ENCODE measurements around the gene BRINP3.
"Not testable (repeated sequence)": the region's sequence is repeated elsewhere in the genome, so short reads cannot be mapped to it uniquely, and the experiment has no call there.

Gene BRINP3

DNA sequence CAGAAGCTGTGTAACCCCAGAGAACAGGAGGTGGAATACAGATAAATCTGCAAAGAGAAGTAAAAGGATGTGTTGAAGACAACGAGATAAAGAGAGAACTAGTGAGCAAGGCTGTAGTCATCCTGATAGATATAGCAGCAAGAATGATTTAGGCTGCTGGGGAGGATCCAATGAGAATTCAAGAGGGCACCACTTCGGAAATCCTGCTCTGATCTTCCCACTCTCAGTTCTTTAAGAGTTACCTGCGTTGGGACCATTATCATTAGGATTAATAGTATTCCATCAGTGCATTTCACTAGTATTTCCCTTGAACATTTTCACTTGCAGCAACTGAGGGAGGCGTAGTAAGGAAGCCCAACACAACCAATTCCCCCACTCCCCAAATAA is at the start of gene BRINP3:
Gene BRINP3, minus strand, starts transcription at position 103 of the 387 bp plus-strand sequence.
- no peak for DNase-seq (ENCODE audit: low read depth)

DNA sequence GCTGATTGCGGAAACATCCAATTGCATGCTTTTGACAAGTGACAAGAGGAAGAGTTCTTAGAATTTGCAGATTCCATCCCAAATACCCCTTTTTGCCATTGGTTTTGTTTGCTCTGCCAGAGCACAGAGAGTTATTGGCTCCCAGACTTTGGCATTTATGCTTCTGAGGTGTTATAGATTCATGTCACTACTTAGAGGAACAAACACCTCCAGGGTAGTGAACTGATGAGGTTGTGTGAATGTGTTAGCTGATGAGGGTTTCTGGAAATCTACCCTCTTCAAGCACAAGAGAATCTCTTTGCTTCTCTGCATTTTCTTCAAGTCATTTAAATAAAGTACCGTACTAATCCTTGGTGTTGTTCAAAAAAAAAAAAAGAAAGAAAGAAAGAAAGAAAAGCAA is 33.9 kb upstream of the BRINP3 start:
- no peak for DNase-seq (ENCODE audit: low read depth)

DNA sequence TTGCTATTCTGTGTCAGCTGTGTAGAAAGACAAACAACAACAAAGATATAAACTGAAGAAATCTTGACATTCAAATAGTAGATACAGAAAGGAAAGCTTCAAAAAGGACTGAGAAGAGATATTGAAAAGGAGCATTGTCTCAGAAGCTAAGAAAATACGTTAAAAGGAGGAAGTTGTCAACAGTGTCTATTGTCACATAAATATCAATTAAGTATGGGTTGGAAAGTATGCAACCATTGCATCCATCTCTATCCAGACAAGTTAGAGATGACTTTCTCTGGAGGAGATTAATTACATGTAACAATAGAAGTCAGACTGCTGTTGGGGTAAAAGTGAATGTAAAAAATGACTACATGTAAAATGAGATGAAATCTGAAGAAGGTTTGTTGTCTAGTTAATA is 29.7 kb upstream of the BRINP3 start:
- DNase-seq (ENCODE audit: low read depth): no peak

DNA sequence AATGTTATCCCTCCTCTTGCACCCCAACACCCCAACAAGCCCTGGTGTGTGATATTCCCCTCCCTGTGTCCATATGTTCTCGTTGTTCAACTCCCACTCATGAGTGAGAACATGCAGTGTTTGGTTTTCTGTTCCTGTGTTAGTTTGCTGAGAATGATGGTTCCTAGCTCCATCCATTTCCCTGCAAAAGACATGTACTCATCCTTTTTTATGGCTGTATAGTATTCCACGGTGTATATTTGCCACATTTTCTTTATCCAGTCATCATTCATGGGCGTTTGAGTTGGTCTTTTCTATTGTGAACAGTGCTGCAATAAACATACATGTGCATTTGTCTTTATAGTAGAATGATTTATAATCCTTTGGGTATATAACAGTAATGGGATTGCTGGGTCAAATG is 26.9 kb upstream of the BRINP3 start:
- DNase-seq (ENCODE audit: low read depth): not testable (repeated sequence)

DNA sequence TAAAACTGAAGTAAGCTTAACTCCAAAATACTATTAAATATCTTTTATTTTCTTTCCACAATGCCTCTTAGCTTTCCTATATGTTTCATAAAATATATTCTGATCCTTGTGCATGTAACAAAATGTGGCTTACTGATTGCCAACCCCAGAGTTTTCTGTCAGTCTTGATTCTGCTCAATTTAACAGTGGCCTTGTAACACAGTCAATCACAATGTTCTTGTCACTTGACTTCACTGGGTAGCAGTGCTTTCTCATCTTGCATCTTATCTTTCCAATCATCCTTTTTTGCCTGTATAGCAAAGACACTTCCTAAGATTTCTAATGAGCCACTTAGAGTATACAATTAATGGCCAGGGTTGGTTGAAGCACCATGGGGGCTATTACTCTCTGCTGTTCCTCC is 19.9 kb upstream of the BRINP3 start:
- DNase-seq (ENCODE audit: low read depth): no peak

DNA sequence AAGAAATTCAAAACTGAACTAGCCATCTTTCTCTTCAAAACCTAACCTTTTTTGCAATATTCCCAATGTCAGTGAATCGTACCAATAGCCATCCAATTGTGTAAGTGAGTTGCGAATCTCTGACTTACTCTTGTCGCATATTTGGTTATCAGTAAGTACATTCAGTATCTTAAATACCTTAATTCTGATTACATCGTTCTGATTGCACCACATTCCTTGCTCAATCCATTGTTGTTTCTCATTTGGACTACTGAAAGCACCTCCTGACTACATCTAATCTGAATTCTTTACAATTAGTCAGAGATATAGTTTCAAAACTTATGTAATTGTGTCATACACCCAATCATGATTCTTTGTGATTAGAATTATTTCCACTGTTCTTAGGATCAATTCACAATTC is 16.8 kb upstream of the BRINP3 start:
- no peak for DNase-seq (ENCODE audit: low read depth)

DNA sequence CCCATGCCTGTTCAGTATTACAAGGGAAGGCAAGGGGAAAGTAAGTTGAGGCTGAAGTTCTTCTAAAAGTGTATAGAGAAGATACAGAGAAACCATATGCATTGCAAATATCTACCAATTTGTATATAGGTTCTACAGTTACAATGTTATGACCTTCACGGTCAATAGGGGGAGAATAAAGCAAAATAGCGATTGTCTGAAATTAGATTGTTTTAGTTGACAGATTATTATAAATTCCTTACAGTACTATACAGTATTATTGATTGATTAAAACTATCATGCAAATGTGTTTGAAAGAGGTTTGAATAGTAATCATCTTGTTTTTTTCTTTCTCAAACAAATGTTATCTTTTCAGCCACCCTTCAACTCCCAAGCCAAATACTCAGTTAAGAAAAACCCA is 13.7 kb upstream of the BRINP3 start:
- no peak for DNase-seq (ENCODE audit: low read depth)

DNA sequence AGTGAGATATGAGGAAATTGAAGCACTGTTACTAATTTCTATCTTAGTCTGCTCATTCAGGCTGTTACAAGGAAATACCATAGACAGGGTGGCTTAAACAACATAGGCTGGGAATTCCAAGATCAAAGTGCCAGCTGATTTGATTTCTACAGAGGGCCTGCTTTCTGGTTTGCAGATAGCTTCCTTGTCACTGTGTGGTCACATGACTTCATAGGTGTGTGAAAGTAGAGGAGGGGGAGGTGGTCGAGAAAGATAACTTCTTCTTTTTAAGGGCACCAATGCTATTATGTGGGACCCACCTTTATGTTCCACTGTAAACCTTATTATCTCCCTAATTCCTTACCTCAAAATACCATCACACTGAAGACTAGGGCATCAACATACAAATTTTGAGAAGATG is 6.4 kb upstream of the BRINP3 start:
- DNase-seq (ENCODE audit: low read depth): no peak

DNA sequence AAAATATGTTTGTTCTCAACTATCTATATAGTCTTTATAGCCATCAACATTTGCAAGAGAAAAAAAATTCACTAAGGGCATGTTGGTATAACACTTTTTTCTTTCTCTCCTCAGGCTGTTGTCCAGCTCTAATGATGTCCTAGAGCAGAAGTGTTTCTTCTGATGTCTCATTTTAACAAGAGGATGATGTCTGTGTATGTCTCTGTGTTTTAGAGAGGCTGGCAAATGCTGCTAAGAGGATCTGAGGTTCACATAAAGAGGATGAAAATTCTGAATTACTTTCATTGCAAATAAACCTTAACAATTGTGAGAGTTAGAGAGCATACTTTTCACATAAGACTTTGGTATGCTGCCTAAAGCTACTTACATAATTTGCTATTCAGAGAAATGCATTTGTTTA is 2.6 kb upstream of the BRINP3 start:
- DNase-seq (ENCODE audit: low read depth): no peak

DNA sequence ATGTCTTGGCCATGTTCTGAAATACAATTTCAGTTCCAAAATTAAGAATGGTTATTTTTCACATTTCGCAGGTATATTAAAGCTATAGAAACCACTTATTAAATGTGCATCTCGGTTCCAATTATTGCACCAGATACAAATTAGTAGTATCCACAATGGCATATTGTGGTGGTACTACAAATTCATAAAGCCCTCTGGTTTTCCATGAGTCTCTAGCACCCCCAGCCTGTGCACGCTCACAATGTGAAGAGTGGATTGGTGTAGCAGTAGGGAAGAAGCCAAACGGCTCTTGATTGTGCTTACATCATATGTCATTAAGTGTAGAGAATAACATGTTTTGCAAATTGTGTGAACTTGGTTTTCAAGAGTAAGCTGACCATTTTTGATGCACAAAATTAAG is 1.9 kb upstream of the BRINP3 start:
- DNase-seq (ENCODE audit: low read depth): no peak

DNA sequence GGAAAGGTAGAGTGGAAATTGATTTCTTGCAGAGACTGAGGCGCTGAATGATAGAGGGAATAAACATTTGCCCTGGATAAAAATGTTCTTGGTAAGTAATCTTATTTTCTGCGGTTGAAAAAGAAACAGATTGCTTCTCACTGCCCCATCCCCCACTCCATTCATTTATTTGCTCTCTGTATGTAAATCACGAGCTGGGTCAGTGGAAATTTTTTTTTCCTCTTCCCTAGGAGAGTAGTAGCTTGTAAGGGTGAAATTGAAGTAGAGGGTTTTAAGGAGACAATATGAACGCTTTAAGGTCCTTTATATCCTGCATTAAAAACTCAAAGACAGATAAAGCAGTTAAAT is 1.4 kb upstream of the BRINP3 start:
- no peak for DNase-seq (ENCODE audit: low read depth)

DNA sequence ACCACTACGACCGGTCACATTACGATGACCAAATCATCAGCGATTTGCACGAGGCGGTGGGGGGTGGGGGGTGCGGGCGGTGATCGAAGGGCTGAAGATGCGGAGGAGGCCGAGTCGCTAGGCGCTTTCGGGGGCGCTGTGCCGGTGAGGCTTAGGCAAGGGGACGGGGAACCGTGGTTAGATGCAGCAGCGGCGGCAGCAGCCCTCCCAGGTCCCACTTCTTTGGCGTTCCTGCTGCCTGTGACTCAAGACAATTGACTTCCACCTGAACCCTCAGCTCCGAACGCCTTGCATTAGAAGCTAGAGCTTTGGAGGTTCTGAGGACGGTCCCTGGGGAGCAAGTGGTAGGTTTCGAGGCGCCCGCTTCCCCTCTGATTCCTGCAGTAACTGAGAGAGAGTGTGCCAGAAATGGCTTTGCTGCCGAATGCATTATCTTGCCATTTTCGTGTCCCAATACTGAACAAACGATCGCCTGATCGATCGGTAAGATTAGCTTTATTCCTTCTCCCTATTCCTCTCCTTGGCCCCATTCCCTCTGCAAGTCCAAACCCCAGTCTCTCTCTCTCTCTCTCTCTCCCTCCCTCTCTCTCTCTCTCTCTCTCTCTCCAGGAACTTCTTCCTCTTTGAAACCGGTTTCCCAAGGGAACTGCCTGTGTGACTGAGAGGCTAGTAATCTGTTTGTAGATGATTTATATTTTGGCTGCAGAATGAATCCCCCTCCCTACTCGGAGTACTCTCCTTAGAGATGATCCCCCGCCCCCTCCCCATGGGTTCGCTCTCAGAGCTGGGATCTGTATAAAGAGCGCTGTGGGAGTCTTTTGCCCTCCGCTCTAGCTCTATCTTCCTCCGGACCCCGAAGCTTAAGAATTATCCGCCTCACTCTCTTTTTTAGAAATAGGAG is 735 bp upstream of the BRINP3 start:
- no peak for DNase-seq (ENCODE audit: low read depth)

DNA sequence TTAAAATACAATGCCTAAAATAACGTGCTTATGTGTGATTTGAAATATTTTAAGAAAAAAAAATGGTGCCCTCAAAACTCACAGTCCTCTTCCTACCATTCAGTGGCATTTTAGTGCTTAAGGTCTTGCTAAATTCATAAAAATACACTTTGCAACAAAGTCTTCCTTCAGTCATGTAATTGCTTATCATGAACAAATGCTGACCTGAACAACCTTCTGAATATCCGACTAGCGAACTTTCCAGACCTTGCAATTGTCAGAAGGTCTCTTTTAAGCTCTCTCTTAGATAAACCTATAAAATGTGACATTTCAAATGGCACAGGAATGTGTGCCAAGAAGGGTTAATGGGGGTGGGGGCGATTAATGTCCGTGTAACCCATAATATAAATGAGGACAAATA is 858 bp downstream of the BRINP3 start:
- DNase-seq (ENCODE audit: low read depth): no peak

DNA sequence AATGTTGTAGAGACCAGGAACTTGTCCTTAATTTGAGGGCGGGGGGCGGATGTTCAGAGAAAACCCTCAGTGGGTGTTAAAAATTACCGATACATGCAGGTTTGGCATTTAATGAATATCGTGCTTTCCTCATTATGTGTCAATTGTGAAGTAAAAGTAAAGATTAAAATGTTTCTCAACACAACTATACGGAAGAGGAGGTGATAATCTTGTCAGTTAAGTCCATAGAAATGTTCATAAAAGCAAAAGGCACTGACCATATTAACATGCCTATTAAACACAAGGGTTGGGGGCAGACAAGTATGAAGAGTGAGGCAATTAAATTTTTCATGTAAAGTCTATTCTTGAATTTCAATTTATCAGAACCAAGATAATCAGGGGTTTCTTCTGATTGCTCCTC is 1.3 kb downstream of the BRINP3 start:
- no peak for DNase-seq (ENCODE audit: low read depth)

DNA sequence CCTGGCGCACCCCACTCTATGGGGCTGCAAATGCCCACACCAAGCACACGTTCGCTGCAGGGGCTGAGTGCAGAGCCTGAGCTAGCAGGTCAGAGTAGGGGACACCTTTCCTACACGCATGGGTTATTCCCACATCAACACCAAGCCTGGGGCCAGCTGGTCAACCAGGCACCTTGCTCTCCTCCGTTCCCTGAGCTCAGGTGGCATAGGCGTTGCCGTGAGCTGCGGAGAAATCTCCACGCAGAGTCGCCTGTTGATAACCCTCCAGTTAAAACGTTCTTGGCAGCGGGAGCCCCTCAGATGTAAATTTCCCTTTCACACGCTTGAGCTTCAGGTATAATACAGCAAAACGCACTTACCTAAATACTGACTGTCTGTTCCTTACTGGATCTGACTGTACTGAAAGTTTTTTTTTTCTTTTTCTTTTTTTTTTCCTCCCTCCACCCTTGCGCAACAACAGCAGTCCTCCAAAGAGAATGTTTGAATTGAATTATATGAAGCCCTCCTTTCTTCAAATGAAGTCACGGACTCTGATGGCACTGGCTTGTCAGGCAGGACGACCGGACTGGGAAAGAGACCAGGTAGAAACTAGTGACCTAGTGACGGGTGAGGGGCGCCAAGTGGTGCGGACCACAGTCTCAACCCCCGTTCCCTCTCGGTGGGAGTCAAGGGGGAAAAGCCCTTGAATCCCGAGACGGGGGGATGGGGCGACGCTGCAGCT is 2.1 kb downstream of the BRINP3 start:
- DNase-seq (ENCODE audit: low read depth): no peak

DNA sequence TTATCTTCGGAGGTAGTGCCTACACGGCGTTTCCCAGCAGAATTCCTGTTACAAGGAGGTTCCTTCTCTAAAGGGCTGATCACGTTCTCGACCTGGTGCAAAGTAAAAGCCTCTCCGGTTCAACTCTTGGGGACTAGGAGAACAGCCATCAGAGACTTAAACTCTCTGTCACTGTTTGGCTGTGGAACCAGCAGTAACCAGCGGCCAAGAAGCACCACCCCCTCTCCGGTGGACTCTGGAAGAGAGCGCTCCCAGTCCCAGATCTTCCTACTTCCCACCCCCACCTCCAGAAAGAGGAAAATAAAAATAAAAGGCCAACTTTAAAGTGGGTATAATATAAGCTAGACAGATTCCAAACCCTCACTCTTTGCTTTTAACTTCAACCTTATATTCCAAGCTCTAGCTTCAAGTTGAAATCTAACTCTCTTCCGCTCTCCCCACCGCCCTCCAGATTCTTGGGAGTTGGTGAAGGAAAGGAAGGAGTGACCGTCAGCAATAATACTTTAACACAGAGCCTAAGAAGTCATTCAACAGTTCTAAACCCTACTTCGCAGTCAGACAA is 2.9 kb downstream of the BRINP3 start:
- DNase-seq (ENCODE audit: low read depth): no peak

DNA sequence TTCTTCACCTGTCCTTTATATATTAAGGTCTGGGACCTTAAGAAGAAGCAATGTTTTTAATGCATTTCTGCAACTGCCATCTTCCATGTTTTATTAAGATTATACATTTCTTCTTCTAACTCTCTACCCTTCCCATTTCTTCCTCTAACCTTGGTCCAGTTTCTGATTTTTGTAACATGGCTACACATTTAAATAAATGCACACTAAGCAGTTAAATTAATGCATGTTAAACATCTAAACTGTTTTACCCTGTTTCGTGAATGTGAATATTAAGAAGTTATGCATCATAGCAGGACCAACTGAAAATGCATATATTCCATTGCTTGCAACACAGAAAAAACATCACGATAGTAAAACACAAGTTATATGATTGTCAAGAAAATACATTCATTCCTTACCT is 3.7 kb downstream of the BRINP3 start:
- DNase-seq (ENCODE audit: low read depth): no peak

DNA sequence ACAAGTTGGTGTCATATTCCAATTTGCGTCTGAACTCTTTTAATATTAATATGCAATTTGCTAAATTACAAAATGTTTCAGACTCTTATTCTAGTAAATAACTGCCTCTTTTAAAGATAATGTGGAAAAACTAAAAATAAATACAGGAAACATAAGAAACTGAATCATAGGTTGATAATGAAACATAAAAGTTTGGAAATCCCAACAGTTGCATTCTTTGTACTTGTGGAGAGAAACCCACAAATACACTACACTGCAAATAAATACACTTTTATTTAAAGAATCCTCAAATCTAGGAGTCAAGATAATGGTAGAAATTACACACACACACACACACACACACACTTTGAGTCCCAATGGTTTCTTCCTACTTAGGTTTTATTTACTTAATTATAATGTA is 5.2 kb downstream of the BRINP3 start:
- DNase-seq (ENCODE audit: low read depth): no peak

DNA sequence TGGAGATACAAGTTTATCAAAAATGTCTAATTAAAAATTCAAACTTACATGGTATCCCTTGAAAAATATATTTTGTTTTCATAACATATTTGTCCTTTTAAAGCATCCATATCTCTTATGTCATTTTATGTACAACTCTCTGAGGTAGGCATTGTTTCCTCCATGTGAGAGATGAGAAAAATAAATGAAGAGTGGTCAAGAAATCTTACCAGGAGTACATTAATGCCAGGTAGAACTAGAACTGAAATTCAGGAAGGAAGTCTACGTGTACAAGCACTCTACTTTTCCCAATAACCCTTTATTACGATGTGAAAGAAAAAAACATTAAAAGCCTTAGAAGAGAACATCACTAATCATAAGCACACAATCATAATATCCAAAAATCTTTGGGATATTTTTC is 5.6 kb downstream of the BRINP3 start:
- no peak for DNase-seq (ENCODE audit: low read depth)

DNA sequence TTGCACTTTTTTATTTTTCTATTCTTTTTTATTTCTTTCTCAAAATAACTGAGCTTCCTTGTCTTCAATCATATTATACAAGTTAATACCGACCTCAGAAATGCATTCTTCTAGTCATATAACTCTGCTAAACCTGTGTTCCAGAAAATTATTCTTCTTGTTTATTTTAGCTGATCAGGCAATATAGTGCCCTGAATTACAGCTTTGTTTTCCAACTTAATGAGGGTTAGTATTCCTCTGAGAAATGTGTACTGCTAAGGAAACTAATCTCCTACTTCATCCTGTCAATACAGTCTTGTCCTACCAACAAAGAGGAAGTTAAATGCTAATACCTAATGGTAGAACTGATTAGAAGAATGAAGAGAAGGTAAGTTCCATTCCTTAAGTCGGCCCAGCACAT is 13.0 kb downstream of the BRINP3 start:
- no peak for DNase-seq (ENCODE audit: low read depth)

DNA sequence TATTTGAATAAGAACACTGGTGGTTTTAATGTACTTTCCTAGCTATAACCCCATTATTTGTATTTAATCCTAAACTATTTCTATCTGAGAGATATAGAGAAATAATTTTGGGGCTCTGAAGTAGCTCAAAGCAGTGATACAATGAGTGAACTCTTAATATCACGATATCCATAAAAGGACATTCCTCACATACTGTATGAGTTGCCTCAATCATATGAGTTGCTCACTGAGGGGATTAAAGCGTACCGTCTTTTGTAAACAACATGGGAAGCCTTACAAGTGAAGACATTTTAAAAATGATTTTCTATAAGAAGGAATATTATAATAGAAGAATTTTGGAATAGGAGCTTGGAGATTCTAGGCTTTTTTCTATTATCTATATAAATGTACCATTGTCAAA is 21.5 kb downstream of the BRINP3 start:
- DNase-seq (ENCODE audit: low read depth): no peak

DNA sequence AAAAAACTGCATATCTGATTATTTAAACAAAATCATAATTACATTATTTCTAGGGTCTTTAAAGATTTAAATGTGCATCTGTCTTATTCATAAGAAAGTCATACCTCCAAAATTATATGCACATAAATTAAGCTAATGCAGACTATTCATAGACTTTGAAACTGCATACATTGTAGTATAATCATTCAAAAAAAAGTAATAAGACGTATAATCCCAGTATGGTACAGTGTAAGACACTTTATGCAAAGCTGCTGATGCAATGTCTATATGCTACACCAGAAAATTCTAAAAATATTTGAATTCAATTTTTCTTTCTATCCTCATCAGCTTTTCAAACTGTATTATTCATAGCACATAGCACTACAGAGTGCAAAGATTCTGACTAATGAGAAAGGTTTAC is 22.0 kb downstream of the BRINP3 start:
- no peak for DNase-seq (ENCODE audit: low read depth)

DNA sequence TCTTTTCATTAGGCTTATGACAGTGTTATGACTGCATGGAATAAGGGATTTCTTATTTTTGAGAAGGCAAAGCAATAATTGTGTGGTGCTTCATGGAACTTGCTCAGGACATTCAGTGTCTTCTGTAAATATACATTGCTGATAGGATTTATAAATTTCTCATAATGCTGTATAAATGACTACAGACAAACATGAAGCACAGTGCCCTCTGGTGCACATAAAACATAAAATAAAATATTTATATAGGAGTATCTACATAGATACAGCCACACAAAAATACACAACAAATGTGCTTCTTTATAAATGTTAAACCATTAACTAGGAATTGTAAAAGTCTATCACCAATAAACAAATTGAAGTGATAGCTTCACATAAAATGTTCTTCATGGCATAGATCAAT is 24.1 kb downstream of the BRINP3 start:
- no peak for DNase-seq (ENCODE audit: low read depth)

Data from activated T-cell treated with anti-CD3 and anti-CD28 coated beads for 24 hours (primary cell).